ENCODE data around the gene EMX1. TPM values are rescaled to one million over a fixed set of nuclear protein-coding genes. Genes with fewer than 3 reads are reported as not detected.

EMX1 gene
- total and polyA plus RNA-seq, 4 experiments from 2014 or later = not detected

GRCh38 chr2:72926811-72927465 is 9.6 kb downstream of the EMX1 start:
- peaks cover 39% of the 10 kb centered on the region for H3K27me3 ChIP-seq (ENCODE audit: insufficient read depth, low read length)
- POLR2A ChIA-PET (ENCODE audit: partially characterized antibody) = interaction anchor here (2.7 kb wide), 1 partner anchor 9 kb away, joined by 7 read pairs; the partner anchor contains the start of gene EMX1
- intact Hi-C loops (cut with micrococcal nuclease) = no loop called here

GRCh38 chr2:72927619-72928550 is 10.6 kb downstream of the EMX1 start:
- H3K27ac Mint-ChIP-seq = no peak overlapping the region
- H3K36me3 Mint-ChIP-seq = no peaks in the 10 kb centered on the region
- H3K4me1 Mint-ChIP-seq = peaks cover 2 to 12% (median 6%) of the 10 kb centered on the region in 4 donors
- DNase-seq = no peak
- CTCF ChIA-PET (ENCODE audit: partially characterized antibody) = interaction anchor here (0.8 to 1.2 kb wide), 2 partner anchors 10 to 46 kb away, joined by 3 read pairs; no protein-coding TSS in a partner anchor
- Histone ChIP-seq H3K36me3 (ENCODE audit: insufficient read depth, low read length) (no peaks in the 10 kb centered on the region), H3K27ac (ENCODE audit: low read depth, low read length) (no peak overlapping the region), H3K4me3 (ENCODE audit: low read length in 2 of 2) (no peak overlapping the region), H3K9me3 (ENCODE audit: control insufficient read depth in 1 of 2, low read length in 2 of 2) (no peaks in the 10 kb centered on the region), H3K4me1 (ENCODE audit: insufficient read depth, low read length) (peaks cover 6% of the 10 kb centered on the region), H3K27me3 (ENCODE audit: insufficient read depth, low read length) (peaks cover 34% of the 10 kb centered on the region)
- intact Hi-C loops (cut with micrococcal nuclease) = no loop called here
- peaks cover 16 to 22% of the 10 kb centered on the region in 2 donors for H3K27me3 Mint-ChIP-seq
- no peaks in the 10 kb centered on the region for H3K9me3 Mint-ChIP-seq
- no peak overlapping the region for H3K4me3 Mint-ChIP-seq
- POLR2A ChIA-PET (ENCODE audit: partially characterized antibody) = interaction anchor here (2.7 kb wide), 1 partner anchor 10 kb away, joined by 7 read pairs; the partner anchor contains the start of gene EMX1

More at GRCh38 chr2:72926811-72927465, 9.6 kb downstream of the EMX1 start:
- Histone ChIP-seq H3K4me3 (ENCODE audit: low read length in 2 of 2) (no peak overlapping the region), H3K9me3 (ENCODE audit: control insufficient read depth in 1 of 2, low read length in 2 of 2) (no peaks in the 10 kb centered on the region), H3K4me1 (ENCODE audit: insufficient read depth, low read length) (peaks cover 6% of the 10 kb centered on the region), H3K36me3 (ENCODE audit: insufficient read depth, low read length) (no peaks in the 10 kb centered on the region), H3K27ac (ENCODE audit: low read depth, low read length) (no peak overlapping the region)
- Mint-ChIP-seq H3K4me1 (peaks cover 2 to 13% (median 6%) of the 10 kb centered on the region in 4 donors), H3K4me3 (no peak overlapping the region), H3K27me3 (peaks cover 26 to 32% of the 10 kb centered on the region in 2 donors), H3K9me3 (no peaks in the 10 kb centered on the region), H3K36me3 (no peaks in the 10 kb centered on the region), H3K27ac (no peak overlapping the region)
- CTCF ChIA-PET (ENCODE audit: partially characterized antibody) = interaction anchor here (0.8 to 1.1 kb wide), 2 partner anchors 47 to 64 kb away, joined by 3 read pairs; no protein-coding TSS in a partner anchor
- DNase-seq = no peak

GRCh38 chr2:72929010-72929409 is 11.7 kb downstream of the EMX1 start:
- Mint-ChIP-seq H3K4me1 (peaks cover 0 to 1% (median under 1%) of the 10 kb centered on the region in 4 donors), H3K4me3 (no peak overlapping the region), H3K9me3 (no peaks in the 10 kb centered on the region), H3K27me3 (peaks cover 8 to 13% of the 10 kb centered on the region in 2 donors), H3K27ac (no peak overlapping the region), H3K36me3 (no peaks in the 10 kb centered on the region)
- ChIA-PET CTCF (ENCODE audit: partially characterized antibody) (no interaction called here), POLR2A (ENCODE audit: partially characterized antibody) (no interaction called here)
- Histone ChIP-seq H3K4me1 (ENCODE audit: insufficient read depth, low read length) (peaks cover 6% of the 10 kb centered on the region), H3K9me3 (ENCODE audit: control insufficient read depth in 1 of 2, low read length in 2 of 2) (no peaks in the 10 kb centered on the region), H3K4me3 (ENCODE audit: low read length in 2 of 2) (no peak overlapping the region), H3K27me3 (ENCODE audit: insufficient read depth, low read length) (peaks cover 27% of the 10 kb centered on the region), H3K36me3 (ENCODE audit: insufficient read depth, low read length) (no peaks in the 10 kb centered on the region), H3K27ac (ENCODE audit: low read depth, low read length) (no peak overlapping the region)
- intact Hi-C loops (cut with micrococcal nuclease) = no loop called here
- no peak for DNase-seq

- Histone ChIP-seq H3K27ac (ENCODE audit: low read depth, low read length) (no peak overlapping the region), H3K4me1 (ENCODE audit: insufficient read depth, low read length) (no peaks in the 10 kb centered on the region), H3K4me3 (ENCODE audit: low read length in 2 of 2) (no peak overlapping the region), H3K27me3 (ENCODE audit: insufficient read depth, low read length) (peaks cover 10% of the 10 kb centered on the region), H3K9me3 (ENCODE audit: control insufficient read depth in 1 of 2, low read length in 2 of 2) (no peaks in the 10 kb centered on the region), H3K36me3 (ENCODE audit: insufficient read depth, low read length) (no peaks in the 10 kb centered on the region)
- Mint-ChIP-seq H3K9me3 (no peaks in the 10 kb centered on the region), H3K27me3 (peaks cover 1 to 15% of the 10 kb centered on the region in 2 donors), H3K4me1 (no peaks in the 10 kb centered on the region), H3K27ac (no peak overlapping the region), H3K36me3 (no peaks in the 10 kb centered on the region), H3K4me3 (no peak overlapping the region)
- DNase-seq = no peak
- ChIA-PET CTCF (ENCODE audit: partially characterized antibody) (no interaction called here), POLR2A (ENCODE audit: partially characterized antibody) (no interaction called here)
- intact Hi-C loops (cut with micrococcal nuclease) = no loop called here
These were observed 14.1 kb downstream of the EMX1 start for GRCh38 chr2:72931280-72931910.

- no peaks in the 10 kb centered on the region for H3K36me3 ChIP-seq (ENCODE audit: insufficient read depth, low read length)
- intact Hi-C loops (cut with micrococcal nuclease) = no loop called here
- peaks cover 4% of the 10 kb centered on the region for H3K27me3 ChIP-seq (ENCODE audit: insufficient read depth, low read length)
- no peak overlapping the region for H3K4me3 Mint-ChIP-seq
- H3K27me3 Mint-ChIP-seq = peaks cover 1 to 15% of the 10 kb centered on the region in 2 donors
- no peak for DNase-seq
- H3K4me3 ChIP-seq (ENCODE audit: low read length in 2 of 2) = no peak overlapping the region
- no peaks in the 10 kb centered on the region for H3K4me1 ChIP-seq (ENCODE audit: insufficient read depth, low read length)
- H3K27ac Mint-ChIP-seq = no peak overlapping the region
- CTCF ChIA-PET (ENCODE audit: partially characterized antibody) = no interaction called here
- H3K9me3 Mint-ChIP-seq = no peaks in the 10 kb centered on the region
- POLR2A ChIA-PET (ENCODE audit: partially characterized antibody) = no interaction called here
- H3K27ac ChIP-seq (ENCODE audit: low read depth, low read length) = no peak overlapping the region
- no peaks in the 10 kb centered on the region for H3K36me3 Mint-ChIP-seq
- no peaks in the 10 kb centered on the region for H3K4me1 Mint-ChIP-seq
- H3K9me3 ChIP-seq (ENCODE audit: control insufficient read depth in 1 of 2, low read length in 2 of 2) = no peaks in the 10 kb centered on the region
These were observed 14.9 kb downstream of the EMX1 start for GRCh38 chr2:72932045-72932740.

- Histone ChIP-seq H3K9me3 (ENCODE audit: control insufficient read depth in 1 of 2, low read length in 2 of 2) (no peaks in the 10 kb centered on the region), H3K4me3 (ENCODE audit: low read length in 2 of 2) (no peak overlapping the region), H3K27me3 (ENCODE audit: insufficient read depth, low read length) (peaks cover 4% of the 10 kb centered on the region), H3K4me1 (ENCODE audit: insufficient read depth, low read length) (no peaks in the 10 kb centered on the region), H3K36me3 (ENCODE audit: insufficient read depth, low read length) (no peaks in the 10 kb centered on the region), H3K27ac (ENCODE audit: low read depth, low read length) (no peak overlapping the region)
- ChIA-PET POLR2A (ENCODE audit: partially characterized antibody) (no interaction called here), CTCF (ENCODE audit: partially characterized antibody) (no interaction called here)
- intact Hi-C loops (cut with micrococcal nuclease) = no loop called here
- H3K9me3 Mint-ChIP-seq = peaks cover 0 to 2% (median 0%) of the 10 kb centered on the region in 8 donors
- peaks cover 1 to 15% of the 10 kb centered on the region in 2 donors for H3K27me3 Mint-ChIP-seq
- no peaks in the 10 kb centered on the region for H3K4me1 Mint-ChIP-seq
- H3K36me3 Mint-ChIP-seq = no peaks in the 10 kb centered on the region
- no peak overlapping the region for H3K27ac Mint-ChIP-seq
- no peak overlapping the region for H3K4me3 Mint-ChIP-seq
- no peak for DNase-seq
These were observed 15.5 kb downstream of the EMX1 start for GRCh38 chr2:72932805-72933204.
